ENCODE data around the gene ENTPD8. TPM values are rescaled to one million over a fixed set of nuclear protein-coding genes. Genes with fewer than 3 reads are reported as not detected.

The ENTPD8 gene
- total RNA-seq, 4 donors from 2014 or later, result not detected

DNA sequence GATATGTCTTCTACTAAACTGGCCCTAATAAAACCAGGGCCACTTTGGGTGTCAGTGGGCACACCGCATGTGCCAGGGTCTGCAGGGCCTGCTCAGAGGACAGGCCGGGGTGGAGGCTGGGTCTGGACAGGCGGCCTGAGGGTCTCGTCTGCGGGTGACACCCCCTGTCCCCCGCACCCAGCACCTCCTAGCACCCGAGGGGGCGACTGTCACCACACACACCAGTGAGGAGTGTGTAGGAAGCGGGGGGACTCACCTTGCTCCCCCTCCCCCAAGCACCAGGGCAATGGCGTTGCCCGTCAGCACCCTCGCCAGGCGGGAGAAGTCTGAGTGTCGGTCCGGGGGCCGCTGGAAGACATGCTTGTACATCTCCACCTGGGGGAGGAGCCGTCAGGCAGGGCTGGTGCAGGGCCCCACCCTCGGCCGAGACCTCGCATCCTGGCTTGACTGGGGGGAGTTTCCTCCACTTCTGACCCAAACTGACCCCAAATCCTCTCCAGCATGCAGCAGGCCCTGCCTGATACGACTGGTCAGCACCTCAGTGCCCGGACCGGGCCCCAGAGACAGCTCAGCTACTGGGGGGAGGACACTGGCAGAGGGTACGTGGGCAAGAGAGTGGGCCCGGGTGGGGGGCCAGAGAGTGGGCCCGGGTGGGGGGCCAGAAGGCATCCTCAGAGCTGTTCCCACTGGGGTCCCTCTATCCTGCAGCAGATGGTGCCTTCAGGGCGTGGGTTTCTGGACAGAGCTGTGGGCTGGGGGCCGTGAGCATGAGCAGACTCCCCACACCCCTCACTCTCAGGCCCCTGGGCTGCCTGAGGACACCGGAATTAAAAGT, 36.8 kb upstream of the ENTPD8 start:
- no peak overlapping the region for H3K4me3 ChIP-seq
- WGBS, result 90% methylated on average over 9 of the region's 29 CpGs
- no peak overlapping the region for H3K27ac ChIP-seq
- DNase-seq (ENCODE audit: low spot score in 2 of 2), result no peak
- peaks cover 11% of the 10 kb centered on the region for H3K4me1 ChIP-seq
- peaks cover 7% of the 10 kb centered on the region for H3K9me3 ChIP-seq
- H3K36me3 ChIP-seq, result peaks cover 22% of the 10 kb centered on the region
- H3K27me3 ChIP-seq, result no peaks in the 10 kb centered on the region
- no peak for TF ChIP-seq POLR2A (IDR thresholded peaks at IDR 0.05)
- TF ChIP-seq POLR2AphosphoS5 (IDR thresholded peaks at IDR 0.05), result no peak
- no peak for TF ChIP-seq EP300 (IDR thresholded peaks at IDR 0.05)
- TF ChIP-seq, protein P1, sequence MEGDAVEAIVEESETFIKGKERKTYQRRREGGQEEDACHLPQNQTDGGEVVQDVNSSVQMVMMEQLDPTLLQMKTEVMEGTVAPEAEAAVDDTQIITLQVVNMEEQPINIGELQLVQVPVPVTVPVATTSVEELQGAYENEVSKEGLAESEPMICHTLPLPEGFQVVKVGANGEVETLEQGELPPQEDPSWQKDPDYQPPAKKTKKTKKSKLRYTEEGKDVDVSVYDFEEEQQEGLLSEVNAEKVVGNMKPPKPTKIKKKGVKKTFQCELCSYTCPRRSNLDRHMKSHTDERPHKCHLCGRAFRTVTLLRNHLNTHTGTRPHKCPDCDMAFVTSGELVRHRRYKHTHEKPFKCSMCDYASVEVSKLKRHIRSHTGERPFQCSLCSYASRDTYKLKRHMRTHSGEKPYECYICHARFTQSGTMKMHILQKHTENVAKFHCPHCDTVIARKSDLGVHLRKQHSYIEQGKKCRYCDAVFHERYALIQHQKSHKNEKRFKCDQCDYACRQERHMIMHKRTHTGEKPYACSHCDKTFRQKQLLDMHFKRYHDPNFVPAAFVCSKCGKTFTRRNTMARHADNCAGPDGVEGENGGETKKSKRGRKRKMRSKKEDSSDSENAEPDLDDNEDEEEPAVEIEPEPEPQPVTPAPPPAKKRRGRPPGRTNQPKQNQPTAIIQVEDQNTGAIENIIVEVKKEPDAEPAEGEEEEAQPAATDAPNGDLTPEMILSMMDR (IDR thresholded peaks at IDR 0.05), result no peak

DNA sequence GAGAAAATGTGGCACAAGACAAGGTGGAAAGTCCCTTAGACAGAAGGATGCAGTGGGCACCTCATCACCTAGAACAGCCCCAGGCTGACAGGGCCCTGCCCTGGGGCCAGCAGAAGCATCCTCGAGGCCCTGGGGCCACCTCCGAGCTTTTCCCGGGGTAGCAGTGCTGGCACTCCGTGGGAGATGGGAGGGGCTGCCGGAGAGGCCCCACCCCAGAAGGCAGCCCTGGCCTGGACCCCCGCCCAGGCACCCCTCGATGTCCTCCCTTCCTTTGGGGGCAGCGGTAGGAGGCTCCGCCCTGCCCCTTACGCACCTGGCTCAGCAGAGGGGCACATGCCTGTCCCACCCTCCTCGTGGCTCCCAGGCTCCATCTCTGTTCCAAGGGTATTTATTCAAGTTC, 35.7 kb upstream of the ENTPD8 start:
- Histone ChIP-seq H3K27ac (no peak overlapping the region), H3K27me3 (no peaks in the 10 kb centered on the region), H3K4me3 (no peak overlapping the region), H3K9me3 (peaks cover 7% of the 10 kb centered on the region), H3K36me3 (peaks cover 22% of the 10 kb centered on the region), H3K4me1 (peaks cover 3% of the 10 kb centered on the region)
- DNase-seq (ENCODE audit: low spot score in 2 of 2), result no peak
- TF ChIP-seq EP300 (IDR thresholded peaks at IDR 0.05) (no peak), POLR2A (IDR thresholded peaks at IDR 0.05) (no peak)
- TF ChIP-seq, protein P1 (IDR thresholded peaks at IDR 0.05), result no peak
- 89% methylated on average over 10 of the region's 11 CpGs for WGBS

DNA sequence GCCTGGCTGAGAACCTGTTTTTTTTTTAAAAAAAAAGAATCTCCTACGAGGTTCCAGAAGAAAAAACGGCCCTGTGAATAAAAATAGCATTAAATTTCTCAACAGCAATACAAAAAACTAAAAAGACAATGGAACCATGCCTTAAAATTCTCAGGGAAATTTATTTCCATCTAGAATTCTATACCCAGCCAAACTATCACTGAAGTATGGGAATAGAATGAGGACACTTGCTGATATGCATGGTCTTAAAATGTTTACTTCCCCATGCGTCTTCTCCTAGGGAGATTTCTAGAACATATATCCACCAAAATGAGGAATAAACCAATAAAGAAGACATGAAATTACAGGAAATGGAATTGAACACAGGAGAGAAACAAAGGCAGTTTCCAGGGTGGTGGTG, 34.5 kb upstream of the ENTPD8 start:
- Histone ChIP-seq H3K4me1 (no peaks in the 10 kb centered on the region), H3K27me3 (no peaks in the 10 kb centered on the region), H3K27ac (no peak overlapping the region), H3K36me3 (peaks cover 20% of the 10 kb centered on the region), H3K4me3 (no peak overlapping the region), H3K9me3 (peaks cover 7% of the 10 kb centered on the region)
- WGBS, result 95% methylated on average over 3 of the region's 3 CpGs
- no peak for DNase-seq (ENCODE audit: low spot score in 2 of 2)
- TF ChIP-seq POLR2AphosphoS5 (IDR thresholded peaks at IDR 0.05), result no peak
- TF ChIP-seq EP300 (IDR thresholded peaks at IDR 0.05), result no peak
- TF ChIP-seq, protein P1 (IDR thresholded peaks at IDR 0.05), result no peak
- TF ChIP-seq POLR2A (IDR thresholded peaks at IDR 0.05), result no peak

DNA sequence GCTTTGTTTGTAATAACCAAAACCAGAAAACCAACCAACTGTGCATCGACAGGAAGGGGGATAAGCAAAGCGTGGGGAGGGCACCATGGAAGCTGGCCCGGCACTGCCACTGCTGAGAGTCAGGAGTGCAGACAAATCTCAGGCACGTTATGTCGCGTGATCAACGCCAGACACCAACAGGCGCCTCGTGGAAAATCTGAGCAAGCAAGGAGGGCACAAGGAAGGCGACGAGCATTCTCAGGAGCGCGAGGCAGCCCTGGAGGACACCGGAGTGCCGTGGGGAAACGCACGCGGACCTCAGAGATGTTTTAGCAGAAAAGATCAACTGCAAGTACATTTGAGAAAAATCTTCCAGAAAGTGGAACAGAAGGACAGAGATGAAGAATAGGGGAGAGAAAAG, 33.1 kb upstream of the ENTPD8 start:
- DNase-seq (ENCODE audit: low spot score in 2 of 2), result no peak
- Histone ChIP-seq H3K9me3 (peaks cover 7% of the 10 kb centered on the region), H3K4me3 (no peak overlapping the region), H3K36me3 (peaks cover 14% of the 10 kb centered on the region), H3K27ac (no peak overlapping the region), H3K4me1 (no peaks in the 10 kb centered on the region), H3K27me3 (no peaks in the 10 kb centered on the region)
- no peak for TF ChIP-seq POLR2AphosphoS5 (IDR thresholded peaks at IDR 0.05)
- no peak for TF ChIP-seq EP300 (IDR thresholded peaks at IDR 0.05)
- no peak for TF ChIP-seq POLR2A (IDR thresholded peaks at IDR 0.05)
- TF ChIP-seq, protein P1 (IDR thresholded peaks at IDR 0.05), result no peak
- 91% methylated on average over 18 of the region's 18 CpGs for WGBS

DNA sequence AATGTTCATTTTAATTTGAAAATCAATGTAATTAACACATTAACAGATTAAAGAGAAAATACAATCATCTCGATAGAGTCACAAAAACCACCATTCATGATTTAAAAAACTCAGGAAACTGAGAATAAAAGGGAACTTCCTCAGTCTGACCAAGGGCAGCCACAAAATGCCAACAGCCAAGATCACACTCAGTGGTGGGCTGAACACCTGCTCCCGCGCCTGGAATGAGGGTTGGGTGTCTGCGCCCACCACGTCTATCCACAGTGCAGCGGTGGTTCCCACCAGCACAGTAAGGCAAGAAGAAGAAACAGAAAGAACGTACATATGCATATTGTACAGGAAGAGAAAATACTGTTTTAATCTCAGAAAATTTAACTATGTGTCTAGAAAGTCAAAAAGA, 29.6 kb upstream of the ENTPD8 start:
- Histone ChIP-seq H3K4me1 (no peaks in the 10 kb centered on the region), H3K36me3 (peaks cover 11% of the 10 kb centered on the region), H3K27me3 (no peaks in the 10 kb centered on the region), H3K9me3 (peaks cover 7% of the 10 kb centered on the region), H3K27ac (no peak overlapping the region), H3K4me3 (no peak overlapping the region)
- WGBS, result 69% methylated on average over 7 of the region's 7 CpGs
- DNase-seq (ENCODE audit: low spot score in 2 of 2), result no peak
- TF ChIP-seq, protein P1 (IDR thresholded peaks at IDR 0.05), result no peak
- TF ChIP-seq POLR2AphosphoS5 (IDR thresholded peaks at IDR 0.05), result no peak
- TF ChIP-seq POLR2A (IDR thresholded peaks at IDR 0.05), result no peak
- no peak for TF ChIP-seq EP300 (IDR thresholded peaks at IDR 0.05)
